Measurements from ENCODE around the gene PFN1.
A peak's percentile ranks its signal among the peaks of the same experiment; 100 is the strongest.

PFN1 gene

GRCh38 chr17:4941319-4941610 is 7.1 kb downstream of the PFN1 start:
- H3K4me3 ChIP-seq (replicated peaks in 1 of 2; ENCODE audit: low read depth in 2 of 2, low read length in 2 of 2), result peak overlapping the region; percentile 87 to 97
- DNase-seq (ENCODE audit: low read depth in 2 of 2), result no peak
- TF ChIP-seq, protein P1, sequence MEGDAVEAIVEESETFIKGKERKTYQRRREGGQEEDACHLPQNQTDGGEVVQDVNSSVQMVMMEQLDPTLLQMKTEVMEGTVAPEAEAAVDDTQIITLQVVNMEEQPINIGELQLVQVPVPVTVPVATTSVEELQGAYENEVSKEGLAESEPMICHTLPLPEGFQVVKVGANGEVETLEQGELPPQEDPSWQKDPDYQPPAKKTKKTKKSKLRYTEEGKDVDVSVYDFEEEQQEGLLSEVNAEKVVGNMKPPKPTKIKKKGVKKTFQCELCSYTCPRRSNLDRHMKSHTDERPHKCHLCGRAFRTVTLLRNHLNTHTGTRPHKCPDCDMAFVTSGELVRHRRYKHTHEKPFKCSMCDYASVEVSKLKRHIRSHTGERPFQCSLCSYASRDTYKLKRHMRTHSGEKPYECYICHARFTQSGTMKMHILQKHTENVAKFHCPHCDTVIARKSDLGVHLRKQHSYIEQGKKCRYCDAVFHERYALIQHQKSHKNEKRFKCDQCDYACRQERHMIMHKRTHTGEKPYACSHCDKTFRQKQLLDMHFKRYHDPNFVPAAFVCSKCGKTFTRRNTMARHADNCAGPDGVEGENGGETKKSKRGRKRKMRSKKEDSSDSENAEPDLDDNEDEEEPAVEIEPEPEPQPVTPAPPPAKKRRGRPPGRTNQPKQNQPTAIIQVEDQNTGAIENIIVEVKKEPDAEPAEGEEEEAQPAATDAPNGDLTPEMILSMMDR (IDR thresholded peaks at IDR 0.05; ENCODE audit: low read depth, low read length), result no peak

GRCh38 chr17:4940555-4941318 is 7.6 kb downstream of the PFN1 start:
- H3K4me3 ChIP-seq (replicated peaks in 1 of 2; ENCODE audit: low read depth in 2 of 2, low read length in 2 of 2), result peak overlapping the region; percentile 87 to 97
- DNase-seq (ENCODE audit: low read depth in 2 of 2), result no peak
- TF ChIP-seq, protein P1 (IDR thresholded peaks at IDR 0.05; ENCODE audit: low read depth, low read length), result no peak

- peak within 1 kb of the TSS; percentile 87 to 97 for H3K4me3 ChIP-seq (replicated peaks in 1 of 2; ENCODE audit: low read depth in 2 of 2, low read length in 2 of 2)
- DNase-seq (ENCODE audit: low read depth in 2 of 2), result peak; percentile 100
- TF ChIP-seq, protein P1 (IDR thresholded peaks at IDR 0.05; ENCODE audit: low read depth, low read length), result no peak
Observed at GRCh38 chr17:4939796-4940554, 8.4 kb downstream of the PFN1 start, which contains the start of the genes RNF167 and SLC25A11. RNF167 (plus strand) TSS chr17:4940268; CDS start chr17:4940910, 642 bp downstream. SLC25A11 (minus strand) TSS chr17:4940046; CDS start chr17:4939910, 136 bp downstream.

- no peak for DNase-seq (ENCODE audit: low read depth in 2 of 2)
- H3K4me3 ChIP-seq (replicated peaks in 1 of 2; ENCODE audit: low read depth in 2 of 2, low read length in 2 of 2), result peak overlapping the region; percentile 87 to 97
- TF ChIP-seq, protein P1 (IDR thresholded peaks at IDR 0.05; ENCODE audit: low read depth, low read length), result no peak
Observed at GRCh38 chr17:4939546-4939795, 8.9 kb downstream of the PFN1 start.

- TF ChIP-seq, protein P1 (IDR thresholded peaks at IDR 0.05; ENCODE audit: low read depth, low read length), result no peak
- peak overlapping the region; percentile 87 to 97 for H3K4me3 ChIP-seq (replicated peaks in 1 of 2; ENCODE audit: low read depth in 2 of 2, low read length in 2 of 2)
- DNase-seq (ENCODE audit: low read depth in 2 of 2), result peak in 1 of 2 donors; percentile 30
Observed at GRCh38 chr17:4938688-4939545, 9.4 kb downstream of the PFN1 start.

DNA sequence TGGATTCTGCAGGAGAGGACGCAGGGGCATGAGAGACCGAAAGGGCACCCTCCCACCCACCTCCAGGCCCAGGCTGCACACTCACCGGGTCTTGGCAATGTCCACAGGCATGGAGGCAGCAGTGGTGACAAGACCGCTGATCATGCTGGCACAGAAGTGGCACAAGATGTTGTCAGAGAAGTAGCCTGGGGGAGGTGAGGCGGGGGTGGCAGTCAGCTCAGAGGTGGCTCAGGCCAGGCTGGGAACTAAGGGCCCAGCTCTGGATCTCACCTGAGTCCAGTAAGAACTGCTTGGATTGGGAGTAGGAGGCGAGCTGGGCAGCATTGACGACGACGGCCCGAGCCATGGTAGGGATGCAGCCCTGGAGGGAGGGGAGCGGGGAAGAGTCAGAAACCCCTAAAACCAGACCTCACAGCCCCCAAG is 10.2 kb downstream of the PFN1 start:
- TF ChIP-seq, protein P1 (IDR thresholded peaks at IDR 0.05; ENCODE audit: low read depth, low read length), result no peak
- no peak for DNase-seq (ENCODE audit: low read depth in 2 of 2)
- no peak overlapping the region for H3K4me3 ChIP-seq (replicated peaks in 1 of 2; ENCODE audit: low read depth in 2 of 2, low read length in 2 of 2)
